GM18873 (cell line): ENCODE measurements around the gene C1QL2.

Experiments
- ATAC-seq: cut with Tn5 transposase; IDR thresholded peaks from one replicate; pipeline ENCODE4 v1.9.1; 2021; ENCODE audit warnings: mild to moderate bottlenecking, moderate library complexity, moderate number of reproducible peaks; ENCODE audit not compliant: unreplicated experiment, low FRiP score

The C1QL2 gene

DNA sequence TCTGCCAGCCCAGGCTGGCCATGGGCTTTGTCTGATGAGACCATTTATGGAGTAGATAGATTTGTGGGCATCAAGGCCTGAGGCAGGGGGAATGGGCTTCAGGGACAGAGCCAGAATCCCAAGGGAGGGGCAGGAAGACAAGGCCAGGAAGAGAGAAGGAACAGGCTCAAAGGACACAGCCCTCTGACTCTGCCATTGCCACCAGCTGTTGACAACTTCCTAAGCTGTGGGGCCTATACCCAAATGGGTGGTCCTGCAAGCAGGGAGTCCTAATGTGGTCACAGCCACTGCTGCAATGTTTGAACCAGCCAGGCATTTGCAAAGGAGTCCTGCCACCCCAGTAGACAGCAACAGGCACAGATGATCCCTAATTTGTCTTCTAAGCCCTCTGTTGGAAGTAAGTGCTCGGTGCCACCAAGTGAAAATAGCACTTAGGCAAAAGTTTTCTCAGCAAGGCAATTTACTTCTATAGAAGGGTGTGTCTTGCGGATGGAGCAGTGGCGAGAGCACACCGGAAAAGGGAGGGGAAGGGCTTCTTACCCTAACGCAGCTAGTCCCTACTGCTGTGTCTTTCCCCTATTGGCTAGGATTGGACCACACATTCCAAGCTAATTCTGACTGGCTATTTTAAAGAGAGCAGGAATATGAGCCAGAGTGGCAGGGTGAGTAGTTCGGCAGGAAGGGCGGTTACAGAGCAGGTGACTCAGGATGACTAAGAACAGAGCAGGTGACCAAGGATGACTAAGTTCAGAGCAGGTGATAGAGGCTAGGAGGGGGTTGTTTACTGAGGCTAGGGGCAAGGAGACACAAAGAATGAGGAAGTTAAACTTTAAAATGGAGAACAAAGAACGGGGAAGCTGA is 47.2 kb downstream of the C1QL2 start:
- ATAC-seq = no peak

DNA sequence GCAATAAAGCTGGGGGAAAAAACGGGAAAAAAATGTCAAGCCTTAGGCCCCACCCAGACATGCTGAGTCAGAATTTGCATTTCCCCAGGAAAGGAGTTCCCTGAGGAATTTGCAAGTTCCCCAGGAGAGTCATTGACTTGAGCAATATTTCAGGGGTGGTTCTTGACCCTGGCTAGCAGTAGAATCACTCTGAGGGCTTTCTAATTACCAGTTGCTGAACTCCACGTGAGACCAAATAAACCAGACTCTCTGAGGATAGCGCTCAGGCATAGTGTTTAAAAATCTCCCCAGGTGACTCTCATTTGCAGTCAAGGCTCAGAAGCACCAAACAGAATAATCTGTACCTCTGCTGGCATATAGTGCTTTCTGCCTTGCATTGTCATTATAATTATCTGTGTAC is 48.7 kb downstream of the C1QL2 start:
- no peak for ATAC-seq

DNA sequence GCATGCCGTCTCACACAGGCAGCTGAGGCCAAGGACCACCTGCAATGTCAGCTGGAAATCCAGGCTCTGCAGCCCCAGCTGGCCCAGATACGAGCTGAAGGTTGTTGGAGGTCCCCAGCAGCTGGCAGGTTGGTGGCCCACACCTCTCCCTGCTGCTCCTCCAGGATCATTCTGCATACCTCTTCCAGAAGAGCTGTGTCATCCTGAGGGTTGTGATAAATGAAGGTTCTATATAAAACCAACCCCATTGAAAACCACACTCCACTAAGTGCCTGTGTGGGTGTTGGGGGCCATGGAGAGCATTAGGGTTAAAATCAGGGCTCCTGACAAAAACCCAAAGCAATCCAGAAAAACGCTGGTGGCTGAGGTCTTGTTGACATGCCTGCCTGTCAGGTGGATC is 50.4 kb downstream of the C1QL2 start:
- ATAC-seq = no peak

DNA sequence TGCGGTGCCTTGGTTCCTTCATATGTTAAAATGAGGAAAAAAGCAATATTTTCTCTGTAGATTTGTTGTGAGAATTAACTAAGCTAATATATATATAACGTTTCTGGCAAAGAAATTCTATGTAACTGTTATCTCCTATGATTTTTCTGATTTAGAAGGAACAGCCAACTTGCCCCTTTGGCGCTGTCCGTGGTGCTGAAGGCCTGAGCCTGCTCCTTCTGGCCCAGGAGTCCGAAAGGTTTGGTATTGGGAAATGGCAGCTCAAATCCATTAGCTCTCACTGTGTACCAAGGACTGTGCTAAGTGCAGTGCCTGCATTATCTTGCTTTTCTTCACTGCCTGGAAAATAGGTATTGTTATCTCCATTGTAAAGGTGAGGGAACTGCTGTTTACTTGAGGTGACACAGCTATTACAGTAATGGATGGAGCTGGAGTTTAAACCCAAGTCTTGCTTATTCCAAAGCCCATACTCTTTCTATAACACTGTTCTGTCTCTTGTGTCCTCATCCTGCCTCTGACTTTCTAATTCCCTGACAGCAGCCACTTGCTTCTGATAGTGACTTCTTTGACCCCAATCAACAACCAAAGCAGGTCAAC is 52.2 kb downstream of the C1QL2 start:
- ATAC-seq = no peak
